ENCODE measurements around the gene ZNF569. TPM values are rescaled to one million over a fixed set of nuclear protein-coding genes. Genes with fewer than 3 reads are reported as not detected.

The ZNF569 gene
- polyA plus RNA-seq (2012; ENCODE audit: insufficient read depth, insufficient read length) = 7.2 TPM

DNA sequence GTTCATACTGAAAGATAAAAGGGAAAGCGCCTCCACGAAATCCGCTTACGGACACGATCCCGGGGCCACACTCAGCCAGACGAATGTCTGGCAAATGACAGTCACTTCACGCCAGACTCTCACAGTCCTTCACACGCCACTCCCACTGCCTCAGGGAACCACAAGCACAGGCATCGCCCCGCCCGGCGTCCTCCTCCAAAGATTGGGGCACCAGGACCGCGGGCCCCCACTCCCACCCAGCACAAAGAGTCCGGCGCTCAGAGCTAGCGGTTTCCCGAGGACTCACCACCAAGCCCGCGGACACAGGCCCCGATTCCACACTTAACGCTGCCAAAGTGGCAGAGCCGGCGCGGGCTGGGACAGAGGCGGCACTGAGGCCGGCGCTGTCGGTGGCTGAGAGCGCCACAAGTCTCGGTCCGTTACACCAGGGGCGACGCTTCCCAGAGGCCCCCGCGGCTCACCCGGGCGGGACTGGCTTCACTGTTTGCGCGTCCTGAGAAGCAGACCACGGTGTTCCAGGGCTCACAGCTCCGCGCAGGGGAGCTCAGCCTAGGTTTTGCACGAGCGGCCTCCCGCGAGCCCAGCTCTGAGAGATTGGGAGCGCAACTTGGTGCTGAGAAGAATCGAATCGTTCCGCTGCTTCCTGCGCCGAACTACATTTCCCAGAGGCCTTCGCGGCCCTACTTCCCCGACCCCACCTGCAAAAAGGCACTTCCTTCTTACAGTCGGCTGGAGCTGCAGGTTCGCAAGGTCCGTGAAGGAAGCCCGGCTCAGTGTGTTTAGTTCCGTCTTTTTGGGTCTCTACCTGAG is at the start of gene ZNF569:
TSS of gene ZNF569 (minus strand) at position 647 of the 810 bp plus-strand sequence. CDS start 22,523 bp downstream, outside the sequence.
- peak within 1 kb of the TSS; percentile 81 for H3K4me3 ChIP-seq (ENCODE audit: low read length)
- peak; percentile 95 for DNase-seq (ENCODE audit: low read depth, low spot score)

DNA sequence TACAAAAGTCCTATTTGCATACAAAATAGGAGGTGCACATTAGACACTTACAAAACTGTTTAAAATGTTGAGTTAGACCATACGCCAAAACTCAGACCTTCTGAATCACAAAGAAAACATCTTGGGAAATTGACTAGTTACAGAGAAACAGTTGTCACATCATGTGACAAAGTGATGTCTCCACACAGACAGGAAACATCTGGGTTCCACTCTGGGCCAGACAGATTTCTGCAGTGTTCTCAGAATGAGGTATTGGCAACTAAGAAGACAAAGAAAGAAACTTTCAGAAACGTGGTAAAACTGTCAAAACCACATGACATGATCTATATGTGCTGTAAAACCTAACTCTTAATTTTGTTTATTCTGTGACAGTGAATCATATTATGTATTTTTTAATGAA is 46.2 kb upstream of the ZNF569 start:
- DNase-seq (ENCODE audit: low read depth, low spot score) = peak; percentile 4
- no peak overlapping the region for H3K4me3 ChIP-seq (ENCODE audit: low read length)

DNA sequence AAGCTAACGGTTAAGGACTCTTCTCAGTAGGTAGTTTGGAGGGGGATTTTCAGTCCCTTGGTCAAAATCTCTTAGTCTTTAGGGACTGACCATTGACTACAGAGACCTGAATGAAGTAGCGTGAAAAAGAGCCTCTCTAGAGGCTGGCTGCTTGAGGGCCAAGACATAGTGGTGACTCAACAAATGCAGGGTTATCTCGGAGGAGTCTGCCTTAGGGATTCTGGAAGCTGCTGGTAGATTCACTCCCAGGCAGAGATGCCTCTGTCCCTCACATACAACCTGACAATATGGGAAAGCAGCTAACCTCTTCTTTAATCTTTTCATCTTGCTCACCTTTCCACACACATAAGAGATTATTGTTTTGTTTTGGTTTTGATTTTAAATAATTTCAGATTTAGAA is 44.6 kb upstream of the ZNF569 start:
- no peak for DNase-seq (ENCODE audit: low read depth, low spot score)
- no peak overlapping the region for H3K4me3 ChIP-seq (ENCODE audit: low read length)

DNA sequence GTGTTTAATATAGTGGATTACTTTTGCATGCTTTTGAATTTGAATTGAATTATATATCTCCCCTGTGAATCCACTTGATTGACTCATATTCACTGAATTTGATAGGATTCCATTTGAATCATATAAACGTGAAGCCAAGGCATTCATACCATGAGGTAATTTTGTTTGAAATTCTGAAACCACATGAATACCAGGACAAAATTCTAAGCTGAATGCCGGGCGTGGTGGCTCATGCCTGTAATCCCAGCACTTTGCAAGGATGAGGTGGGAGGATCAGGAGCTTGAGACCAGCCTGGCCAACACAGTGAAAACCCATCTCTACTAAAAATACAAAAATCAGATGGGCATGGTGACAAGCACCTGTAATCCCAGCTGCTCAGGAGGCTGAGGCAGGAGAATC is 43.9 kb upstream of the ZNF569 start:
- H3K4me3 ChIP-seq (ENCODE audit: low read length) = no peak overlapping the region
- DNase-seq (ENCODE audit: low read depth, low spot score) = no peak

DNA sequence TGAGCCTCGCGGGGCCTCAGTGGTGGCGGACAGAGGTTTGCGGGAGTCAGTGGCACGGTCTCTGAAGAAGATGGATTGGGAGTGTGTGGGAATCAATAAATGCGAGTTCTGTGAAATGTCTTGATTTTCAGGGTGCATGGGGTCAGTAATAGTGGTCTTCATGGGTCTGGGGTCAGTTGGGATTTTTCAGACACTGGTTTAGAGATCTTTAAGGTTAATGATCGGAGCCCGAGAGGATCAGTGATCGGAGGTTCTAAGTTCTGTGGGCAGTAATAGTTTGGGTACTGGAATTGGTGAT is 39.9 kb upstream of the ZNF569 start:
- H3K4me3 ChIP-seq (ENCODE audit: low read length) = no peak overlapping the region
- no peak for DNase-seq (ENCODE audit: low read depth, low spot score)

DNA sequence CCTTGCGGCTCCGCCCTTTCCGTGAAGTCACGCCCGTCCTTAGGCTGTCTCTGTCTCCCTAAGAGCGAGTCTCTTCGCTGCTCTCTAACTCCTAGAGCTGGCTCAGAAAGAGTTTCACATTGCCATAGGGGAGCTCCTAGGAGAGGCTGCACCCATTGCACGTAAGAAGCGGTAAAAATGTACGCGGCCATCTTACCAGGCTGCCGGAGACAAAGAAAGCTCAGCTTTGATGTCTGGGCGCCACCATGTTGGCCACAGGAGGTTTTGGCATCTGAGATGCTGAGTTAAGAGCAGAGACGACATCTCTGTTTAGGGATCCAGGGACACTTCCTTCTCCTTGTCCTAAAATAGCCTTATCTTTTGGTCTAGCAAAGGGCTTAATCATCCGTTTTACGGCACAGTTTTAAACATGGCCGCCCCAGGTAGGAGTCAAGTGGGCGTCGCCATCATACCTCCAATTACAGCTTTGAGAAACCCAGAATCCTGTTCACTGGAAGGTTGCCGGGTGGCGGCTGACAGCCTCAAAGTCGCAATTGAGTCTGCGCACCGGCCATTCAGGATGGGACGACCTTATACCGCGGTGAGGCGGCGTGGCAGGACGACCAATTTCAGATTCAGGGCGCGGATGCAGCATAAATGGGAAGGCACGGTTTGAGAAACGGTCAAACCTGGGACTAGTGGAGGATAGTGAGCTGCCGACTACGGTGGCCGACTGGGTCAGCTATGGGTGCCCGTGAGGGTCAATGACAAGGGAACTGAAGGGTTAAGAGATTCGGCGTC is 39.3 kb upstream of the ZNF569 start, which contains the start of gene ZNF793:
TSS of gene ZNF793 (plus strand) at position 553 of the 780 bp plus-strand sequence. CDS start 16,501 bp downstream, outside the sequence.
- no peak for DNase-seq (ENCODE audit: low read depth, low spot score)
- no peak within 1 kb of the TSS for H3K4me3 ChIP-seq (ENCODE audit: low read length)

DNA sequence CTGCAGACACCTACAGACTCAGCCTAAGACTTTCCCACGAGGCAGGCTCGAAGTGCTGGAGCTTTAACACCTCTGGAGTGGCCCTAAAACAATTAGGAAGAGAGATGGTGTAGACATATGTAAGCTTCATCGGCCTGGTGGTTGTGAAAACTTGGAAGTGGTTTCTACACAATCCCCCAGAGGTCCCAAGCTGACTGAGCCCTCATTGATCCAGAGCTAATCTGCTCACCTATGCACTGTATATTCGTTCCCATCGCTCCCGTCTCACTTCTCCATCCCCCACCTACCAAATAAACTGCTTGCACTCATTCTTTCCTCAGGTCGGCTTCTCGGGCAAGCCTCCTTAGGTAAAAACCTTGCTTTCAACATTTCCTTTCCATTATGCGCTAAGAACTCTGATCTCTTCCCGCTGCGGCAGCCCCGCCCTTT is 38.7 kb upstream of the ZNF569 start:
- no peak for DNase-seq (ENCODE audit: low read depth, low spot score)
- no peak overlapping the region for H3K4me3 ChIP-seq (ENCODE audit: low read length)

DNA sequence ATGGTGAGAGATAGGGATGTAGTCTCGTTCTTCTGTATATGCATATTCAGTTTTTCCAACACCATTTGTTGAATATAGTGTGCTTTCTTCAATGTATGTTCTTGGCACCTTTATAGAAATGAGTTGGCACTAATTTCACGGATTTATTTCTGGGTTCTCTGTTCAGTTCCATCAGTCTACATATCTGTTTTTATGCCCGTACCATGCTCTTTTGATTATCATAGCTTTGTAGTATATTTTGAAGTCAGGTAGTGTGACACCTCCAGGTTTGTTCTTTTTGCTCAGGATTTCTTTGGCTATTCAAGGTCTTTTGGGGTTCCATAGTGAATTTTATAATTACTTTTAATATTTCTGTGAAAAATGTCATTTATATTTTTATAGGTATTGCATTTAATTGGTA is 25.0 kb upstream of the ZNF569 start:
- no peak for DNase-seq (ENCODE audit: low read depth, low spot score)
- no peak overlapping the region for H3K4me3 ChIP-seq (ENCODE audit: low read length)

DNA sequence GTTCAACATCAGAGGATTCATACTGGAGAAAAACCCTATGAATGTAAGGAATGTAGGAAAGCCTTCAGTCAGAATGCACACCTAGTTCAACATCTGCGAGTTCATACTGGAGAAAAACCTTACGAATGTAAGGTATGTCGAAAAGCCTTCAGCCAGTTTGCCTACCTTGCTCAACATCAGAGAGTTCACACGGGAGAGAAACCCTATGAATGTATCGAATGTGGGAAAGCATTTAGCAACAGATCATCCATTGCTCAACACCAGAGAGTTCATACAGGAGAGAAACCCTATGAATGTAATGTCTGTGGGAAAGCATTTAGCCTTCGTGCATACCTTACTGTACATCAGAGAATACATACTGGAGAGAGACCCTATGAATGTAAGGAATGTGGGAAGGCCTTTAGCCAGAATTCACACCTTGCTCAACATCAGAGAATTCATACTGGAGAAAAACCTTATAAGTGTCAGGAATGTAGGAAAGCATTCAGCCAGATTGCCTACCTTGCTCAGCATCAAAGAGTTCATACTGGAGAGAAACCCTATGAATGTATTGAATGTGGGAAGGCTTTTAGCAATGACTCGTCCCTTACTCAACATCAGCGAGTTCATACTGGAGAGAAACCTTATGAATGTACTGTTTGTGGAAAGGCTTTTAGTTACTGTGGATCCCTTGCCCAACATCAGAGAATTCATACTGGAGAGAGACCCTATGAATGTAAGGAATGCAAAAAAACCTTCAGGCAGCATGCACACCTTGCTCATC is 17.3 kb upstream of the ZNF569 start:
- no peak for DNase-seq (ENCODE audit: low read depth, low spot score)
- H3K4me3 ChIP-seq (ENCODE audit: low read length) = no peak overlapping the region

DNA sequence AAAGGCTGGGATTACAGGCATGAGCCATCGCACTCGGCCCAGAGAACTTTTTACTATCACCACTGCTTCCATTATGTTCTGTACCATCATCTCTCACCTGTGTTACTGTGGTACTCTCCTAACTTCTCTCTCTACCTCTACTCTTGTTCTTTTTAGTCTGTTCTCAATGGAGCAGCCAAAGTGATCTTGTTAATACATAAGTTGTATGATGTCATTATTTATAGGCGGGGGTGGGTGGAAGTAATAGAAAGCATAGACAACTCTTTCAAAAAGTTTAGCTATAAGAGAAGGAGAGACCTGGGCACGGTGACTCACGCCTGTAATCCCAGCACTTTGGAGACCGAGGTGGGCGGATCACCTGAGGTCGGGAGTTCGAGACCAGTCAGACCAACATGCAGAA is 4.9 kb upstream of the ZNF569 start:
- no peak overlapping the region for H3K4me3 ChIP-seq (ENCODE audit: low read length)
- no peak for DNase-seq (ENCODE audit: low read depth, low spot score)

DNA sequence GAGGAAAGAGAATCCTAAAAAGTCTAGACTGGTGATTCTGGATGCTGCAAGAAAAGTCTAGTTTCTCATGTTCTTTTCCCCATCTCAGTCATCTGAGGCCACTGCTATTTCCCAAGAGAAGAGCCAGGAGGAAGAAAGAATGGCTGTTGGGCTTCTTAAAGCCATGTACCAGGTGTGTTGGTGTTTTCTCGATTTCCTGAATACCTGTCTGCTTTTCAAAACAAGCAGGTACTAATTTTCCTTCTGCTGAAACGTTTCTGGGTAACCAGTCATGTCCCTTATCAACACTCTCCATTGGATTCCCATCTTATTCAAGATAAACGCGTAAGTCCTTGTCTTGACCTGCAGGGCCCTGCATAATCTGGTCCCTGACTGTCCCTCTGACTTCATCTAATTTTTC is 3.0 kb upstream of the ZNF569 start:
- H3K4me3 ChIP-seq (ENCODE audit: low read length) = peak overlapping the region; percentile 78
- no peak for DNase-seq (ENCODE audit: low read depth, low spot score)

DNA sequence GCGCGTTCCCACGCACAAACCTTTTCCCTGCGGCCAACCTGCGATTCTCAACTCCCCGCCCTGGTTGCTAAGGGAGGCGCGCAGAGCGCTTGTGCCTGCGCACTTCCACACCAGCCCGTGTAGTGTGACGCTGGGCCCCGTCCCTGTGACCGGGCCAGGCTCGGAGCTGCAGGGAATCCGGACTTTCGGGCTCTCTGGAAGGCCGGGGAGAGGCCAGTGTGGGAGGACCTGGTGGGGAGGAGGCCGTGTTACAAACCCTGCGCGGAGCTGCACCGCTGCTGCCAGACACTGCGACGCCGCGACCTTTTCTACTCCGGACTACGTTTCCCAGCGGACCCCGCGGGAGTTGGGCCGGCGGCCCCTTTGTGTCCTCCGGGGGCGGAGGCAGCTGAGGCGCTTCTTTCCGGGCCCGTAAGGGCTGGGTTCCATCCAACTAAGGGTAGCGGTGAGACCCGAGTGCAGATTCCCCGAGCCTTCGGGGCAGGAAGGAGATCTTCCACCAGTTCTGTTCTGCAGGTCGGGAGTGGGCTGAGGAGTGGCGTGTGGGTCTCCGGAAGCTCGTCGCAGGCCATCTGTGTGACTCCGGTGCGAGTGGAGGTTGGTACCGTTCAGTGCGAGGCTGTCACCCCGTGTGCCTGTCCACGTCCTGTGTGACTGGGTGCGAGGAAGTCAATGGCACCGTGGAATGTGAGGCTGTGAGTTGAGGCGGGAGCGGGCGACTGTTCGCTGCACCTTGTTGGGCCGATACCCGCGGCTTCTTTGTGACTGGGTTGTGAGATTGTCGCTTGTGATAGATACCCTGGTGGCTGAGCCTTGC is 1.9 kb upstream of the ZNF569 start, which contains the start of gene ZNF570:
TSS of gene ZNF570 (plus strand) at position 396 of the 817 bp plus-strand sequence. CDS start 999 bp downstream, outside the sequence.
- H3K4me3 ChIP-seq (ENCODE audit: low read length) = peak within 1 kb of the TSS; percentile 78
- DNase-seq (ENCODE audit: low read depth, low spot score) = peak; percentile 89

DNA sequence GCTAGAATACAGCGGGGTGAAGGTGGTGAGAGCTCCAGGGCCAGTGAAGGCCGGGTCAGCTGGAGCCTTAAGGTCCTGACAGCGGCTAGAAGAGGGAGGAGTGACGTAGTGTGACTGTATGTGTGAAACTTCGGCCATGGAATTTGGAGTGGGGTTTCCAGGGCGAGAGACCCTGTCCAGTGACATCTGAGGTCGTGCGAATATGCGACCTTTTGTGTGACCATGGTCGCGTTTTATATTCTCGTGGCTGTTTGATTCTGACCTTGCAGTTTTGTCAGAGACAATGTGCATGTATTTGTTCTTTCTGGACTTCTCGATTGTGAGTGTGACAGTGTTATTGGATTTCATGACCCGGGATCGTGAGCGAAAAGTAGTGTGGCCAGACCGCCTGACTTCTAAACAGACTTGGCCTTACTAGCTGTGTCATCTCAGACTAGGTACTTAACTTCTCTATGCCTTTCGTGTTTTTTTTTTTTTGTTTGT is 405 bp upstream of the ZNF569 start:
- peak overlapping the region; percentile 81 for H3K4me3 ChIP-seq (ENCODE audit: low read length)
- no peak for DNase-seq (ENCODE audit: low read depth, low spot score)

DNA sequence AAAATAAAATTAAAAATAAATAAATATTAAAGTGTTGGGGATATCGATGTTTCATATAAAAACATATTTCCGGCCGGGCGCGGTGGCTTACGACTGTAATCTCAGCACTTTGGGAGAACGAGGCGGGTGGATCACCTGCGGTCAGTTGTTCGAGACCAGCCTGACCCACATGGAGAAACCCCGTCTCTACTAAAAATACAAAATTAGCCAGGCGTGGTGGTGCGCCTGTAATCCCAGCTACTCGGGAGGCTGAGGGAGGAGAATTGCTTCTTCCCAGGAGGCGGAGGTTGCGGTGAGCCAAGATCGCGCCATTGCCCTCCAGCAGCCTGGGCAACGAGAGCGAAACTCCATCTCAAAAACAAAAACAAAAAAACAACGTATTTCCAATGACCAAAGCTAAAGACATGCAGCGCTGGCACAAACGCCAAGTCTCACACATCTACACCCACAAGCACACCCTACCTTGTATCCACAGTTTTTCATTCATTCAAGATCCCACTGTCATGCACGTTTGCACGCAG is 907 bp downstream of the ZNF569 start:
- no peak for DNase-seq (ENCODE audit: low read depth, low spot score)

DNA sequence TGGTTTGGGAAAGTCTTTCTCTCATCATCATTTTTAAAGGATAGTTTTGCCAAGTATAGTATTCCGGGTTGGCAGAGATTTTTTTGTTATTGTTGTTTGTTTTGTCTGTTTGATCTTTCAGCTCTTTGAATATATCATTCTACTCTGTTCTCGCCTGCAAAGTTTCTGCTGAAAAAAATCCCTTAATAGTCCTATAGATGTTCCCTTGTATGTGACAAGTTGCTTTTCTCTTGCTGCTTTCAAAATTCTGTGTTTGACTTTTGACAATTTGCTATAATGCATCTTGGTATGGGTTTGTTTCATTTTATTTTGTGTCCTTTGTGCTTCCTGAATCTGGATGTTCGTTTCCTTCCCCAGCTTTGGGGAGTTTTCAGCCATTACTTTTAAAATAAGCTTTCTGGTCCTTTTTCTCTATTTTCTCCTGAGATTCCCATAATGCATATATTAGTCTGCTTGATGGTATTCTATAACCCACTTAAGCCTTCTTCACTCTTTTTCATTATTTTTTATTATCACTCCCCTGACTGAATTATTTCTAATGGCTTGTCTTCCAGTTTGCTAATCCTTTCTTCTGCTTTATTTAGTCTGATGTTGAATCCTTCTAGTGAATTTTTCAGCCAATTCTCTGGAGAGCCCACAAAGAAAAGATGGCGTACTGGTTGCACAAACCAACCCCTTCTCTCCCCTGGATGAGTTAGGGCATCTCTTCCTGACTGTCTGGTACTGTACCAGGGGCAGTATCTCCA is 14.6 kb downstream of the ZNF569 start:
- no peak for DNase-seq (ENCODE audit: low read depth, low spot score)
- no peak overlapping the region for H3K4me3 ChIP-seq (ENCODE audit: low read length)

More for the DNA sequence above, 907 bp downstream of the ZNF569 start:
- peak overlapping the region; percentile 81 for H3K4me3 ChIP-seq (ENCODE audit: low read length)

DNA sequence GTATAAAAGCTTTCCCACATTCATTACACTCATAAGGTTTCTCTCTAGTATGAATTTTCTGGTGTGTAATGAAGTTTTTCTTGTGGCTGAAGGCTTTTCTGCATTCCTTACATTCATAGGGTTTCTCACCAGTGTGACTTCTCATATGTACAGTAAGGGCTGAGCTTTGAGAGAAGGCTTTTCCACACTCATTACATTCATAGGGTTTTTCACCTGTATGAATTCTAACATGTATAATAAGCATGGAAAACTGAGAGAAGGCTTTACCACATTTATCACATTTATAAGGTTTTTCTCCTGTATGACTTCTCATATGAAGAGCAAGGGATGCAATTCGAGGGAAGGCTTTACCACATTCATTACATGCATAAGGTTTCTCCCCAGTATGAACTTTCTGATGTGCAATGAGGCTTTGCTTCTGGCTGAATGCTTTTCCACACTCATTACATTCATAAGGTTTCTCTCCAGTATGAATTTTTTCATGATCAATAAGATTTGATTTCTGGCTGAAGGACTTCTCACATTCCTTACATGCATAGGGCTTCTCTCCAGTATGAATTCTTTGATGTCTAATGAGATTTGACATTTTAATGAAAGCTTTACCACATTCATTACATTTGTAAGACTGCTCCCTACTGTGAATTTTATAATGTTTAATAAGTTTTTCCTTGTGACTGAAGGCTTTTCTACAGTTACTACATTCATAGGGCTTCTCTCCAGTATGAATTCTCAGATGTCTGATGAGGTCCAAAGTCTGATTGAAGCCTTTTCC is 53.7 kb downstream of the ZNF569 start:
- DNase-seq (ENCODE audit: low read depth, low spot score) = no peak
- no peak overlapping the region for H3K4me3 ChIP-seq (ENCODE audit: low read length)

DNA sequence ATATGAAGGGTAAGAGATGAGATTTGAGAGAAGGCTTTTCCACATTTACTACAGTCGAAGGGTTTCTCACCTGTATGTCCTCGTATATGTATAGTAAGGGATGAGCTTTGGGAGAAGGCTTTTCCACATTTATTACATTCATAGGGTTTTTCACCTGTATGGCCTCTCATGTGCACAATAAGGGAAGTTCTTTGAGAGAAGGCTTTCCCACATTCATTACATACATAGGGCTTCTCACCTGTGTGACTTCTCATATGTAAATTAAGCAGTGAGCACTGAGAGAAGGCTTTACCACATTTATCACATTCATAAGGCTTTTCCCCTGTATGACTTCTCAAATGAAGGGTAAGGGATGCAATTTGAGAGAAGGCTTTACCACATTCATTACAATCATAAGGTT is 54.5 kb downstream of the ZNF569 start:
- no peak overlapping the region for H3K4me3 ChIP-seq (ENCODE audit: low read length)
- no peak for DNase-seq (ENCODE audit: low read depth, low spot score)

All from Jurkat, Clone E6-1 (cell line).